ENCODE results near the gene PSME3. TPM values are rescaled to one million over a fixed set of nuclear protein-coding genes. Genes with fewer than 3 reads are reported as not detected.
A peak's percentile ranks its signal among the peaks of the same experiment; 100 is the strongest.

The PSME3 gene
- total and polyA plus RNA-seq, 9 of the 15 experiments (the other 6 are each of a cell fraction or from before 2014, with no cell fraction given): 31.2 to 275 (median 141) TPM

GRCh38 chr17:42803074-42803883, 29.9 kb upstream of the PSME3 start:
- WGBS (ENCODE audit: insufficient coverage, low coverage, missing lambda C conversion rate): 54% methylated on average over 2 of the region's 2 CpGs
- peak; percentile 32 for FAIRE-seq
- Histone ChIP-seq H3K79me2 (ENCODE audit: control insufficient read depth, insufficient read depth, low read length) (peaks cover 2% of the 10 kb centered on the region; the same call in 2 of the 3 replicates), H3K4me3 (no peak overlapping the region), H2AFZ (ENCODE audit: low read depth, low read length) (peak overlapping the region; percentile 22), H3K9me1 (ENCODE audit: control insufficient read depth, insufficient read depth, low read length) (no peaks in the 10 kb centered on the region), H3K4me2 (ENCODE audit: insufficient read depth, low read length) (no peak overlapping the region), H3K9me3 (replicated peaks; ENCODE audit: control insufficient read depth, insufficient read depth, low read depth, low read length) (no peaks in the 10 kb centered on the region), H4K20me1 (replicated peaks; ENCODE audit: control insufficient read depth, insufficient read depth, low read length) (no peaks in the 10 kb centered on the region), H3K9ac (ENCODE audit: insufficient read depth in 1 of 2, low read depth in 2 of 2, low read length in 2 of 2) (peak overlapping the region in 1 of 2 experiments; percentile 48; a peak in 1 of 4 replicates), H3K36me3 (ENCODE audit: control insufficient read depth, insufficient read depth, low read length) (no peaks in the 10 kb centered on the region), H3K27ac (ENCODE audit: extremely low read depth, low read depth, low read length) (no peak overlapping the region), H3K4me1 (replicated peaks in 1 of 2; ENCODE audit: control insufficient read depth in 2 of 2, insufficient read depth in 2 of 2, low read length in 2 of 2) (peaks cover 10 to 11% of the 10 kb centered on the region in 2 experiments; a peak in 4 of 5 replicates), H3K27me3 (ENCODE audit: control insufficient read depth in 2 of 2, insufficient read depth in 2 of 2, low read length in 2 of 2) (no peaks in the 10 kb centered on the region)
- DNase-seq (ENCODE audit: extremely low read depth in 1 of 4, low spot score in 3 of 4): no peak
- no TSS peak for BruUV-seq (replicated peaks)
- 0 out of 2 replicates have a peak, but pooled peaks have one; percentile 5 for TF ChIP-seq CBFA2T3 (IDR thresholded peaks at IDR 0.05)
- TF ChIP-seq RAD51 (IDR thresholded peaks at IDR 0.05; ENCODE audit: borderline replicate concordance, low read depth): no peak
- TF ChIP-seq ZBTB7A (IDR thresholded peaks at IDR 0.05; ENCODE audit: borderline replicate concordance, control insufficient read depth, low read depth, low read length): peak; percentile 45; the same call in 1 of the 2 replicates
- intact Hi-C loops (cut with micrococcal nuclease): no loop called here
- ChIA-PET POLR2A (interaction anchor here (1.0 to 2.3 kb wide), 7 partner anchors 12 to 195 kb away, joined by 3 to 7 read pairs (median 4); partner anchors contain the start of genes BECN1, RPL27 and WNK4), CTCF (ENCODE audit: low intra/inter-chr PET ratio) (no interaction called here)
- no peak for ATAC-seq
- in situ Hi-C loops (cut with MboI): no loop called here

GRCh38 chr17:42804918-42805367, 28.3 kb upstream of the PSME3 start:
- intact Hi-C loops (cut with micrococcal nuclease) (no loop called here), in situ Hi-C loops (cut with MboI) (no loop called here)
- Histone ChIP-seq H3K27ac (ENCODE audit: extremely low read depth, low read depth, low read length) (no peak overlapping the region), H3K9ac (ENCODE audit: insufficient read depth in 1 of 2, low read depth in 2 of 2, low read length in 2 of 2) (no peak overlapping the region), H3K79me2 (ENCODE audit: control insufficient read depth, insufficient read depth, low read length) (no peaks in the 10 kb centered on the region), H3K4me1 (replicated peaks in 1 of 2; ENCODE audit: control insufficient read depth in 2 of 2, insufficient read depth in 2 of 2, low read length in 2 of 2) (peaks cover 0 to 11% of the 10 kb centered on the region in 2 experiments; a peak in 3 of 5 replicates), H2AFZ (ENCODE audit: low read depth, low read length) (no peak overlapping the region), H3K9me1 (ENCODE audit: control insufficient read depth, insufficient read depth, low read length) (no peaks in the 10 kb centered on the region), H3K9me3 (replicated peaks; ENCODE audit: control insufficient read depth, insufficient read depth, low read depth, low read length) (no peaks in the 10 kb centered on the region), H3K4me3 (no peak overlapping the region), H4K20me1 (replicated peaks; ENCODE audit: control insufficient read depth, insufficient read depth, low read length) (no peaks in the 10 kb centered on the region), H3K27me3 (ENCODE audit: control insufficient read depth in 2 of 2, insufficient read depth in 2 of 2, low read length in 2 of 2) (no peaks in the 10 kb centered on the region), H3K36me3 (ENCODE audit: control insufficient read depth, insufficient read depth, low read length) (peaks cover 10% of the 10 kb centered on the region; the same call in 1 of the 3 replicates), H3K4me2 (ENCODE audit: insufficient read depth, low read length) (no peak overlapping the region)
- FAIRE-seq (no peak), ATAC-seq (no peak), DNase-seq (ENCODE audit: extremely low read depth in 1 of 4, low spot score in 3 of 4) (no peak)
- 79% methylated on average over 1 of the region's 1 CpG for WGBS (ENCODE audit: insufficient coverage, low coverage, missing lambda C conversion rate)
- POLR2A ChIA-PET: interaction anchor here (0.6 to 2.6 kb wide), 3 partner anchors 10 to 132 kb away, joined by 3 to 7 read pairs (median 3); no protein-coding TSS in a partner anchor
- CTCF ChIA-PET (ENCODE audit: low intra/inter-chr PET ratio): no interaction called here
- BruUV-seq (replicated peaks): no TSS peak
- no peak for TF ChIP-seq NCOA1 (IDR thresholded peaks at IDR 0.05; ENCODE audit: low read depth)
- TF ChIP-seq SMARCC2 (IDR thresholded peaks at IDR 0.05; ENCODE audit: low read depth): no peak

Measured in K562 (cell line).